Small intestine (tissue), 7 donors: ENCODE data around the gene NKTR. TPM values are rescaled to one million over a fixed set of nuclear protein-coding genes. Genes with fewer than 3 reads are reported as not detected.

ENCODE experiments used
- DNase-seq, 2 donors: peaks; one replicate each; pipeline versions ENCODE4 v3.0.0 to v3.0.0-alpha.2; 2013
- FAIRE-seq: peaks from 2 replicates; lab custom pipeline; 2012; peaks lifted over from hg19 to GRCh38; lab: Jason Lieb, UNC
- H3K27ac ChIP-seq, 3 donors: one replicate each; pipeline ENCODE4 v1.5.1; 2013; ENCODE audit warnings: low read length in 2 of 3, mild to moderate bottlenecking in 2 of 3, control low read depth in 1 of 3, inconsistent platforms in 1 of 3, low read depth in 1 of 3, moderate library complexity in 1 of 3
- H3K27me3 ChIP-seq, 3 donors: one replicate each; pipeline ENCODE4 v1.6.1; 2013; ENCODE audit warnings: low read length in 3 of 3, inconsistent platforms in 1 of 3; ENCODE audit not compliant: control insufficient read depth in 3 of 3, insufficient read depth in 3 of 3
- H3K36me3 ChIP-seq, 3 donors: one replicate each; pipeline ENCODE4 v1.6.1; 2013; ENCODE audit warnings: low read length in 3 of 3, inconsistent platforms in 1 of 3, low read depth in 1 of 3, mild to moderate bottlenecking in 1 of 3, moderate library complexity in 1 of 3; ENCODE audit not compliant: control insufficient read depth in 3 of 3, insufficient read depth in 2 of 3
- H3K4me1 ChIP-seq, 3 donors: one replicate each; pipeline ENCODE4 v1.6.1; 2013; ENCODE audit warnings: low read length in 2 of 3, inconsistent platforms in 1 of 3, low read depth in 1 of 3, mild to moderate bottlenecking in 1 of 3, moderate library complexity in 1 of 3; ENCODE audit not compliant: control insufficient read depth in 3 of 3, insufficient read depth in 2 of 3
- H3K4me3 ChIP-seq, 3 donors: one replicate each; pipeline ENCODE4 v1.5.1; 2013; ENCODE audit warnings: low read length in 3 of 3, control low read depth in 1 of 3, inconsistent platforms in 1 of 3, low read depth in 1 of 3, mild to moderate bottlenecking in 1 of 3, moderate library complexity in 1 of 3
- H3K9me3 ChIP-seq, 2 donors: one replicate each; pipeline ENCODE4 v1.6.1; 2013; ENCODE audit warnings: low read depth in 1 of 2, low read length in 1 of 2; ENCODE audit not compliant: control insufficient read depth in 2 of 2, insufficient read depth in 1 of 2
- WGBS, 3 donors: extraction: QIAGEN DNeasy Blood & Tissue Kit; methylation state at CpG; one replicate each; pipeline ENCODE4 v1.1.7; 2013; 5-methylcytosine and 5-hydroxymethylcytosine counted together
- polyA plus RNA-seq, 4 donors: library from polyadenylated mRNA; stranded (reverse) in 3 of 4; unstranded in 1 of 4; fragments of 200-250 nt in 3 of 4; fragments of 120-200 nt in 1 of 4; gene quantifications; one replicate each; pipeline versions ENCODE4 v1.2.1 to v1.2.3, GENCODE V29; 2013
- donor health status: healthy with polysubstance abuse.
- donor health status: control.
- donor health status: control.
- donor health status: Bipolar disorder and iron deficiency.
- donor health status: healthy.

The NKTR gene
- polyA plus RNA-seq, 4 donors, result 11.3 to 122 (median 18.3) TPM

DNA sequence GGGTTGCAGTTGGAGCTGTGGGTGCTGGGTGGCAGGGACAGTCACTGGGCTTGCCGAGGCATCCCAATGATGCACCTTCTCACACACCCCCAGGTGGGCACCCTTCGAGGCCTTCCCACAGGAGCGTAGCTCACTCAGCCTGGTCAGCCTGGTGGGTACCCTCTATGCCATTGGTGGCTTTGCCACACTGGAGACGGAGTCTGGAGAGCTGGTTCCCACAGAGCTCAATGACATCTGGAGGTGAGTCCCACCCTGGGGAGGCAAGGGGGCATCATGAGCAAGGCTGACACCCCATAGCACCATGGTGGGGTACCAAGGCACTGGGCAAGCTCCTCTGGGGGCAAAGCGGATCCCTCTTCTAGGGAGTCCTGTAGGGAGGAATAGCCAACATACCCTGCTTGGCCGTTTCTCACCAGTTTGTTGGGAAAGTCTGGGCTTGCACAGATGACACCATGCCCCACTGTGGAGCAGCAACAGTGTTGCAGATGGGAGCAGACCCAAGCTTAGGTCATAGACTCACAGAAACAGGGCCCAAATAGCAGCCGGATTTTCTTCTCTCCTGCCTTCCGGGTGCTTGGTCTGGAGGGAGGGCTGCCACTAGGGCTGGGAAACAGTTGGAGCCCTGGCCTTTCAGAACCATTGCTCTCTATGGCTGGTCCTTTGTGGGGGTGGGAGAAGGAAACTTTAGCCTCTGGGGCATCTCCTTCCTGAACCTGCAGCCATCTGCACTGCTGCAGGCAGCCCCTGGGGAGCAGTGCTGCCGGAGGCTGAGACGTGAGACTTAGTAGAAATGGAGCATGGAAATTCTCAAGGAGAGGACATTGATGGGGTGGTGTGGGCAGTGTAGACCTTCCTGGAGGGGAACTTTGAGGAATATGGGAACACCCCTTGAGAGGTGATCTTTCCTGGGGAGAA, 90.5 kb downstream of the NKTR start:
- H3K27ac ChIP-seq, result no peak overlapping the region
- FAIRE-seq (no peak), DNase-seq (no peak)
- no peak overlapping the region for H3K4me3 ChIP-seq
- no peaks in the 10 kb centered on the region for H3K4me1 ChIP-seq
- no peaks in the 10 kb centered on the region for H3K36me3 ChIP-seq
- 67 to 75% (median 74%) methylated on average over 9 to 10 of the region's 10 CpGs for WGBS, 3 donors
- peaks cover 0 to 21% (median 3%) of the 10 kb centered on the region in 3 donors for H3K27me3 ChIP-seq
- no peaks in the 10 kb centered on the region for H3K9me3 ChIP-seq

DNA sequence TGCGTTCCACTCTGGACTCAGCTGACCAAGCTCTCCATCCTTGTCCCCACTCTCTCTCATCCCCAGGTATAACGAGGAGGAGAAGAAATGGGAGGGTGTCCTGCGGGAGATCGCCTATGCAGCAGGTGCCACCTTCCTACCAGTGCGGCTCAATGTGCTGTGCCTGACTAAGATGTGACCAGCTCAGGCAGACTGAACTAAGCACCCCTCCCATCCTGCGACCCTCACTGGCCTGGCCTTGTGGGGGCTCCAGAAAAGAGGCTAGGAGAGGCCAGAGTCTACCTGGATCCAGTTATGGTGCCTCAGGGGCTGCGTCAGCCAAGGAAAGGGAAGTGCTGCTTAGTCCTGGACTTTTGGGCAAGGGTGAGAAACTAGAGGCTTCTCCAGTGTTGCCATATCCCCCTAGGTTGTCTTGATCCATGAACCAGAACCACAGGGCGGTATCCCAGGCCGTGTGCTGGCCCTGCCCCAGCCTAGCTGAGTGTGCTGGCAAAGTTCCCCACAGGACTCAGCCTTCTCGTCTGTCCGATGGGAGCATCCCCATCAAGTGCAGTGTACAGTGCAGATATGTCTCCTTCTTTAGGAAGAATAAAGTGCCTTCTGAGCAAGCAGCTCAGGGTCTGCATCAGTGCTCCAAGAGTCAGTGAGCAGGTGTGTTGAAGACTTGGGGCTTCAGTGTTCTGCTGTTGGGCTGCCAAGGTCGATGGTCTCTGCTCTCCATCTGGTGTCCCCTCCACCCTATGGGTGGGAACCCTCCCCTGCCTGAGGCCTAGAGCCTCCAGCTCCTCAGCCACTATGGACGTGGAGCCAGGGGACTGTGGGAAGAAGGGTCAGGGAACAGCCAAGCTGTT, 91.6 kb downstream of the NKTR start:
- Histone ChIP-seq H3K4me1 (no peaks in the 10 kb centered on the region), H3K9me3 (no peaks in the 10 kb centered on the region), H3K36me3 (no peaks in the 10 kb centered on the region), H3K27me3 (peaks cover 0 to 11% (median 0%) of the 10 kb centered on the region in 3 donors), H3K27ac (no peak overlapping the region), H3K4me3 (no peak overlapping the region)
- WGBS, 3 donors, result 67 to 79% (median 69%) methylated on average over 13 of the region's 13 CpGs
- no peak for DNase-seq
- no peak for FAIRE-seq

DNA sequence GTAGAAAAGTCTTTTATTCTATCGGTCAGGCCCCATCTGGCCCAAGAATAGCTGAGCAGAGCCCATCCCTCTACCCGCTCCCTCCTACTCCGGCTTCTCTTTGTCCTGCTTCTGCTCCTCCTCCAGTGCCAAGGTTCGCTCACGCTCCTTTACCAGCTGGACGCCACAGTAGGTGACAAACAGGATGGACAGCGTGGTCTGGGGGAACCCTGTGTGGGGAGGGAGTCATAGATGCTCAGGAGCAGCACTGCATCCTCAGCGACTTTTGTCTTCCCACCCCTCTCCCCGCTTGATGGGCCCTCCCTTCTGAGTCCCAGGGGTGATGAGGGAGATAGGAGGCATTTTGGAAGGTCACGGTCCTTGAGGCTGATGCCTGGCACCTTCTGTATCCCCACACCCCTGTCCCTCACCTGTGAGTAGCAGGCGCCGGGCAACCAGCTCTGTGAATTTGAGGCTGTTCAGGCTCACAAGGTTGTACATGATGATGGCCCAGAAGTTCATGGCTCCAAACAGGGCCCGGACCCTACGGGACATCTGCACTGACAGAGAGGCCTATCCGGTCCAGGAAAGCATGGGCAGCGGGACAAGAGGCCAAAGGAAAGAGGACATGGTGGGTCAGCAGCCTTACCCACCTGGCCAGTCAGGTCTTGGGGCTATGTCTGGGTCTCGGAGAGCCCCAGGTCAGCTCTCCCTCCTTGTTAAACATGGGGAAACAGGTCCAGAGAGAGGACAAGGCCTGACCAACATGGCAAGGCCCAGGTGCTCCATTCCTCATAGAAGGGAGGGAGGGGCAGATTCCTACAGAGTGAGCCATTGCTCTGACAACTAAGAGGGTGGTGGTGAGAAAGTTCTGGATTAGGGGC, 92.4 kb downstream of the NKTR start:
- 83 to 86% (median 86%) methylated on average over 17 of the region's 17 CpGs for WGBS, 3 donors
- Histone ChIP-seq H3K4me1 (no peaks in the 10 kb centered on the region), H3K27me3 (peaks cover 0 to 9% (median 0%) of the 10 kb centered on the region in 3 donors), H3K4me3 (no peak overlapping the region), H3K27ac (no peak overlapping the region), H3K36me3 (no peaks in the 10 kb centered on the region), H3K9me3 (no peaks in the 10 kb centered on the region)
- no peak for FAIRE-seq
- DNase-seq, result no peak

GRCh38 chr3:42693530-42693930, 93.0 kb downstream of the NKTR start:
- Histone ChIP-seq H3K27ac (no peak overlapping the region), H3K36me3 (no peaks in the 10 kb centered on the region), H3K4me1 (no peaks in the 10 kb centered on the region), H3K4me3 (no peak overlapping the region), H3K27me3 (peaks cover 0 to 9% (median 0%) of the 10 kb centered on the region in 3 donors), H3K9me3 (no peaks in the 10 kb centered on the region)
- WGBS, 3 donors, result 70 to 73% (median 72%) methylated on average over 4 of the region's 4 CpGs
- no peak for DNase-seq
- no peak for FAIRE-seq

GRCh38 chr3:42694366-42694765, 93.9 kb downstream of the NKTR start:
- H3K9me3 ChIP-seq, result no peaks in the 10 kb centered on the region
- H3K4me1 ChIP-seq, result no peaks in the 10 kb centered on the region
- H3K36me3 ChIP-seq, result no peaks in the 10 kb centered on the region
- DNase-seq (no peak), FAIRE-seq (no peak)
- no peak overlapping the region for H3K27ac ChIP-seq
- H3K4me3 ChIP-seq, result no peak overlapping the region
- H3K27me3 ChIP-seq, result peaks cover 0 to 9% (median 0%) of the 10 kb centered on the region in 3 donors

- DNase-seq (no peak), FAIRE-seq (no peak)
- H3K4me3 ChIP-seq, result no peak overlapping the region
- H3K36me3 ChIP-seq, result no peaks in the 10 kb centered on the region
- 66 to 75% (median 67%) methylated on average over 19 of the region's 19 CpGs for WGBS, 3 donors
- H3K9me3 ChIP-seq, result no peaks in the 10 kb centered on the region
- H3K4me1 ChIP-seq, result no peaks in the 10 kb centered on the region
- no peak overlapping the region for H3K27ac ChIP-seq
- H3K27me3 ChIP-seq, result peaks cover 0 to 6% (median 0%) of the 10 kb centered on the region in 3 donors
Measured at GRCh38 chr3:42696356-42697288, 96.1 kb downstream of the NKTR start.

DNA sequence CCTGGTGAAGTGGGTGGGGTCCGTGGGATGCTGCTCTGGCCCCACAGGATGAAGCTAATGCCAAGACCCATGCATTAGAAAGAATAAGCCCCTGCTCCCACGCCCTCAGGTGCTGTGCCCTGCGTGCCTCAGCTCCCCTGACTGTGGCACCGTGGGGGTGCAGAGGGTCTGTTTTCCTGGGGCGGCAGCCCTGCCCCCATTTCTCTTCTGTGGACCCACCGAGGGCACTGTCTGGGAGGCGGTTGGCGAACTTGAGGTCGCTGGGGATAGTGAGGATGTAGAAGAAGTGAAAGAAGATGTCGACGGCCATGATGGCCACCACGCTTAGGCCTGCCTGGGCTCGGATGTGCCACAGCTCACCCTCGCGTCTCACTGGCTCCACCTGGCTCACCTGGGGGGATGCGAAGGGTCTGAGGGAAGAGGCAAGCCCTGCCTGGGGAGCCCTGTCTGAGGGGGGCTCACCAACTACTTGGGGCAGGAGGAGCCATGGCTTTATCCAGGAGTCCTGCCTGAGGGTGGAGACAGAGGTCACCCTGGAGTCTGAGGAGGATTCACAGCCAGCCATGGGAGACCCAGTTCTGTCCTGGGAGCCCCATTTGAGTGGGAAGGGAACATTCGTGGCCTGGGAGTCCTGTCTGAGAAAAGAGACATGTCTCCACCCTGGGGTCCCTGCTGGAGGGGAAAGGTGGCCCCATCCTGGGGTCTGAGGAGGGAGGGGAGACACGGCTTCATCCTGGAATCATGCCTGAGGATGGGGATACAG, 97.0 kb downstream of the NKTR start:
- Histone ChIP-seq H3K27me3 (peaks cover 0 to 3% (median 0%) of the 10 kb centered on the region in 3 donors), H3K36me3 (no peaks in the 10 kb centered on the region), H3K27ac (no peak overlapping the region), H3K9me3 (no peaks in the 10 kb centered on the region), H3K4me1 (no peaks in the 10 kb centered on the region), H3K4me3 (no peak overlapping the region)
- FAIRE-seq (no peak), DNase-seq (no peak)
- WGBS, 3 donors, result 80 to 87% (median 85%) methylated on average over 18 of the region's 18 CpGs
